Dendritic cell treated with granulocyte-macrophage colony-stimulating factor and Interleukin-4, amounts not matched to agents 40 ng/mL and 50 ng/mL, for 4 days (primary cell): ENCODE results near the gene B2M.
"Not testable (repeated sequence)": the region's sequence is repeated elsewhere in the genome, so short reads cannot be mapped to it uniquely, and the experiment has no call there.

Experiments
- H3K27ac Mint-ChIP-seq: one replicate; pipeline ENCODE4 v1.8.0; 2022; ENCODE audit warnings: mild to moderate bottlenecking, mixed read lengths
- H3K27me3 Mint-ChIP-seq: one replicate; pipeline ENCODE4 v1.8.0; 2022; ENCODE audit warnings: mild to moderate bottlenecking, mixed read lengths
- H3K36me3 Mint-ChIP-seq: one replicate; pipeline ENCODE4 v1.8.0; 2022; ENCODE audit warnings: low read depth, mixed read lengths
- H3K4me1 Mint-ChIP-seq: one replicate; pipeline ENCODE4 v1.8.0; 2022; ENCODE audit warnings: low read depth, mixed read lengths
- H3K4me3 Mint-ChIP-seq: one replicate; pipeline ENCODE4 v1.8.0; 2022; ENCODE audit warnings: mild to moderate bottlenecking, moderate library complexity, mixed read lengths
- H3K9me3 Mint-ChIP-seq: one replicate; pipeline ENCODE4 v1.8.0; 2022; ENCODE audit warnings: mixed read lengths
- intact Hi-C: fragments of 100-400 bp; cut with micrococcal nuclease; formaldehyde crosslinking; loops from one replicate; pipeline ENCODE4 v1.15.0; 2022

The B2M gene

GRCh38 chr15:44722011-44722410 lies 10.7 kb downstream of the B2M start:
- Mint-ChIP-seq H3K27ac (peak overlapping the region; percentile 79), H3K4me3 (no peak overlapping the region), H3K27me3 (no peaks in the 10 kb centered on the region), H3K36me3 (peaks cover 32% of the 10 kb centered on the region), H3K9me3 (no peaks in the 10 kb centered on the region), H3K4me1 (peaks cover 60% of the 10 kb centered on the region)
- intact Hi-C loops: no loop called here

DNA sequence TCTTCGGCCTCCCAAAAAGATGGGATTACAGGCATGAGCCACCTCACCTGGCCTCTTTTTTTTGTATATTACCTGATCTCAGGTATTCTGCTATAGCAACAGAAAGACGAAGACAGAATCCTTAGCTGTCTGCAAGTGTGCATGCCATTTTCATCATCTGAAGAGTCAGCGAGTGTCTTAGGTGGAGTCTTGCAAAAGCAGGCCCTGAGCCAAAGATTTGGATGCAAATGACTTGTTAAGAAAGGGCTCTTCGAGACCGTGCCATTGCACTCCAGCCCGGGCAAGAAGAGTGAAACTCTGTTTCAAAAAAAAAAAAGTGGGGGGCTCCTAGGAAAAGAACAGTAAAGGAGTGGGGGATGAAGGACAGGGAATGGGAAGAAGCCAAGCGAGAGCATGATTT lies 14.8 kb downstream of the B2M start:
- no peaks in the 10 kb centered on the region for H3K9me3 Mint-ChIP-seq
- H3K4me3 Mint-ChIP-seq: peak overlapping the region; percentile 70
- H3K27me3 Mint-ChIP-seq: no peaks in the 10 kb centered on the region
- peak overlapping the region; percentile 98 for H3K27ac Mint-ChIP-seq
- H3K4me1 Mint-ChIP-seq: peaks cover 64% of the 10 kb centered on the region
- intact Hi-C loops: no loop called here
- H3K36me3 Mint-ChIP-seq: peaks cover 12% of the 10 kb centered on the region

- H3K36me3 Mint-ChIP-seq: peaks cover 19% of the 10 kb centered on the region
- H3K4me1 Mint-ChIP-seq: peaks cover 64% of the 10 kb centered on the region
- H3K9me3 Mint-ChIP-seq: no peaks in the 10 kb centered on the region
- peak overlapping the region; percentile 98 for H3K27ac Mint-ChIP-seq
- no peaks in the 10 kb centered on the region for H3K27me3 Mint-ChIP-seq
- intact Hi-C loops: no loop called here
- H3K4me3 Mint-ChIP-seq: peak overlapping the region; percentile 70
Observed at GRCh38 chr15:44726568-44727484, 15.5 kb downstream of the B2M start.

- peak overlapping the region; percentile 2 for H3K4me3 Mint-ChIP-seq
Observed at GRCh38 chr15:44727485-44728231, 16.3 kb downstream of the B2M start.

GRCh38 chr15:44728232-44728575 lies 16.9 kb downstream of the B2M start:
- H3K4me1 Mint-ChIP-seq: peaks cover 59% of the 10 kb centered on the region
- H3K9me3 Mint-ChIP-seq, H3K27me3 Mint-ChIP-seq: not testable (repeated sequence)
- peak overlapping the region; percentile 99 for H3K4me3 Mint-ChIP-seq
- H3K27ac Mint-ChIP-seq: peak overlapping the region; percentile 98
- intact Hi-C loops: loop anchor here (1.0 to 2.0 kb wide), 2 partner anchors 17 to 191 kb away; partner anchors contain the start of genes B2M, EIF3J and PATL2
- H3K36me3 Mint-ChIP-seq: peaks cover 28% of the 10 kb centered on the region

More at GRCh38 chr15:44727485-44728231, 16.3 kb downstream of the B2M start:
- H3K9me3 Mint-ChIP-seq: no peaks in the 10 kb centered on the region
- H3K4me1 Mint-ChIP-seq: peaks cover 60% of the 10 kb centered on the region
- peaks cover 27% of the 10 kb centered on the region for H3K36me3 Mint-ChIP-seq
- H3K27ac Mint-ChIP-seq: peak overlapping the region; percentile 98
- intact Hi-C loops: loop anchor here (1.0 to 2.0 kb wide), 2 partner anchors 16 to 191 kb away; partner anchors contain the start of genes B2M, EIF3J and PATL2
- no peaks in the 10 kb centered on the region for H3K27me3 Mint-ChIP-seq

- Mint-ChIP-seq H3K27me3 (no peaks in the 10 kb centered on the region), H3K4me1 (peaks cover 59% of the 10 kb centered on the region), H3K9me3 (no peaks in the 10 kb centered on the region), H3K4me3 (peak overlapping the region; percentile 99), H3K27ac (peak overlapping the region; percentile 98), H3K36me3 (peaks cover 28% of the 10 kb centered on the region)
- intact Hi-C loops: loop anchor here (1.0 to 2.0 kb wide), 2 partner anchors 17 to 192 kb away; partner anchors contain the start of genes B2M, EIF3J and PATL2
Observed at GRCh38 chr15:44728576-44729407, 17.5 kb downstream of the B2M start.

GRCh38 chr15:44729408-44730127 lies 18.3 kb downstream of the B2M start:
- Mint-ChIP-seq H3K4me3 (peak overlapping the region; percentile 99), H3K36me3 (peaks cover 28% of the 10 kb centered on the region), H3K27ac (peak overlapping the region; percentile 98), H3K27me3 (no peaks in the 10 kb centered on the region), H3K9me3 (no peaks in the 10 kb centered on the region), H3K4me1 (peaks cover 57% of the 10 kb centered on the region)
- intact Hi-C loops: loop anchor here (2.0 to 10.0 kb wide), 2 partner anchors 135 to 193 kb away; partner anchors contain the start of gene EIF3J

DNA sequence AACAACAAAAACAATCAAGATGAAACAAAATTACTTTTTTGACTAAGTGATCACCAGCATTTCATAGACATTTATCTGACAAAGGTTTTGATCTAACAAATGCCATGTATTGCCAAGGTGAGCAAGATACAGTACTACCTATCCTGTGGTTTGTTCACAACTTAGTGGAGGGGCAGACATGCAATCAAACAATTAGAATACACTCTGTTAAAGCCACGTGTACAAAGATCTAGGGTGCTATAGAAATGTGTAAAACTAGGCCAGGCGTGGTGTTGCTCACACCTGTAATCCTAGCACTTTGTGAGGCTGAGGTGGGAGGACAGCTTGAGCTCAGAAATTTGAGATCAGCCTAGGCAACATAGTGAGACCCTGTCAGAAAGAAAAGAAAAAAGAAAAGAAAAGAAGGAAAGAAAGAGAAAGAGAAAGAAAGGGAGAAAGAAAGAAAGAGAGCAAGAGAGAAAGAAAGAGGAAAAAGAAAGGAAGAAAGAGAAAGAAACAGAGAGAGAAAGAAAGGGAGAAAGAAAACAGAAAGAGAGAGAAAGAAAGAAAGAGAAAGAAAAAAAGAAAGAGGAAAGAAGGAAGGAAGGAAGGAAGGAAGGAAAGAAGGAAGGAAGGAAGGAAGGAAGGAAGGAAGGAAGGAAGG lies 23.6 kb downstream of the B2M start:
- H3K4me3 Mint-ChIP-seq: peak overlapping the region; percentile 47

GRCh38 chr15:44735482-44736180 lies 24.3 kb downstream of the B2M start:
- Mint-ChIP-seq H3K4me3 (peak overlapping the region; percentile 47), H3K27me3 (no peaks in the 10 kb centered on the region), H3K36me3 (peaks cover 17% of the 10 kb centered on the region), H3K9me3 (no peaks in the 10 kb centered on the region), H3K27ac (peak overlapping the region; percentile 93), H3K4me1 (peaks cover 45% of the 10 kb centered on the region)
- intact Hi-C loops: loop anchor here (10.0 kb wide), 1 partner anchor 141 kb away; no protein-coding TSS in a partner anchor

More for the DNA sequence above, 23.6 kb downstream of the B2M start:
- no peaks in the 10 kb centered on the region for H3K27me3 Mint-ChIP-seq
- H3K4me1 Mint-ChIP-seq: peaks cover 48% of the 10 kb centered on the region
- H3K27ac Mint-ChIP-seq: peak overlapping the region; percentile 93
- H3K36me3 Mint-ChIP-seq: peaks cover 17% of the 10 kb centered on the region
- intact Hi-C loops: loop anchor here (10.0 kb wide), 1 partner anchor 140 kb away; no protein-coding TSS in a partner anchor
- H3K9me3 Mint-ChIP-seq: no peaks in the 10 kb centered on the region

DNA sequence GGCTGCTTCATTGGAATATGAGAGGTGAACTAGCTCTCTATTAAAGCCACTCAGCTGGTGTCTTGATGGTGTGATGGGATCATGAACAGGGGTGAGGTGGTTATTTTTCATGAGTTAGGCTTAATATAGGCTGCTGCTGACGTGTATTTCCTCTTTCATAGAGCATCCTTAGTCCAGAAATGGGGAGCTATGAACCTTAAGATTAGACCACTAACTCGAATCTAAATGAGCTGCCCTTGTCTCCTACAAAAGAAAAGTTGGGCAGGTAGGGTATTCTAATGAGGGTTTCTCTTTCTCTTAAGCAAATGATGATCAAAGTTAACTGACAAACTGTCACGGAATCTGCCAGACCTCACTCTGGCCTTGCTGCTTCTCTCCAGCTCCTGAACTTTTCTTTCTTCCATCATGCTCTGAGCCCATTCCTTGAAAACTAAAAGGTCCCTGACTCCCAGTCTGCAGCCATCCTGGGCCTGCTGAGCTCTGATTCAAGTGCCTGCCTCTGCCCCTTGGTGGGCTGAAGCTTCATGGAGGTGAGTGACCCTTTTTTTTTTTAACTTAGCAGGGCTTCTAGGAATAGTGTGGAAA lies 25.0 kb downstream of the B2M start, which contains the start of gene TRIM69:
Gene TRIM69, plus strand, starts transcription at position 348 of the 585 bp plus-strand sequence. Its CDS starts 177 bp downstream, at position 525.
- H3K27me3 Mint-ChIP-seq: no peaks in the 10 kb centered on the region
- peaks cover 41% of the 10 kb centered on the region for H3K4me1 Mint-ChIP-seq
- H3K9me3 Mint-ChIP-seq: no peaks in the 10 kb centered on the region
- peak within 1 kb of the TSS; percentile 93 for H3K27ac Mint-ChIP-seq
- H3K36me3 Mint-ChIP-seq: peaks cover 15% of the 10 kb centered on the region
- peak within 1 kb of the TSS; percentile 47 for H3K4me3 Mint-ChIP-seq
- intact Hi-C loops: loop anchor here (10.0 kb wide), 1 partner anchor 141 kb away; no protein-coding TSS in a partner anchor

DNA sequence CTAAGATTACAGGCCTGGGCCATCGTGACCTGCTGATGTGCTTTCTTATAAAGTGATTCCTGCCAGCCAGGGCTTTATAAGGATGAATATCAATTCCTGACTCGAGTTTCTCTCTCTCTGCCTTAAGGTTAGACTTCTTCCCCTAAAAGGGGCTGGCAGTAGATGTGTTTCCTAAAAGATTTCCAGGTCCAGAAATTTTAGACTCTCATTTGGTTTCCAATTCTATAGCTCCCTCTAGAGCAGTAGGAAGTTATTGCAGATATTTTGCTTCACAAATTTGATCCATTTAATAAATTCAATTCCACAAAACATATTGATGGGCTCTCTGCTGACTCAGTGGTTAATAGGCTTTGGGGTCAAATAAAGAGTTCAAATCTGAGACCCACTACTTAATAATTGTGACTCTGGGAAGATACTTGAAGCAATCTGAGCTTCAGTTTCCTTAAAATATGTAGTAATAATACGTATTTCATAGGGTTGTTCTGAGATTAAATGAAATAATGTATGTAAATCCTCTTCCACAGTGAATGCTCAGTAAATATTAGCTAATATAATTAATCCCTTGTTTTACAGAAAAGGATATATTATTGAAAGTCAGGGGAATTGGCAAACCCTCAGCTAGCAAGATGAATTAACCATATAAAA lies 27.1 kb downstream of the B2M start:
- peaks cover 31% of the 10 kb centered on the region for H3K4me1 Mint-ChIP-seq
- H3K36me3 Mint-ChIP-seq: no peaks in the 10 kb centered on the region
- H3K27me3 Mint-ChIP-seq: no peaks in the 10 kb centered on the region
- intact Hi-C loops: loop anchor here (1.0 to 10.0 kb wide), 2 partner anchors 75 to 144 kb away; partner anchors contain the start of gene SPG11
- no peaks in the 10 kb centered on the region for H3K9me3 Mint-ChIP-seq
- H3K4me3 Mint-ChIP-seq: no peak overlapping the region
- no peak overlapping the region for H3K27ac Mint-ChIP-seq
